Activated B cell treated with CpG ODN at 0.5 μM for 24 hours (primary cell): ENCODE results near the gene MINAR2. TPM values are rescaled to one million over a fixed set of nuclear protein-coding genes. Genes with fewer than 3 reads are reported as not detected.
A peak's percentile ranks its signal among the peaks of the same experiment; 100 is the strongest.

Experiments
- ATAC-seq: fragments of 200-7000 bp; cut with Tn5 transposase; one replicate; pipeline ENCODE4 v1.10.0; 2021; ENCODE audit warnings: low read depth, mild to moderate bottlenecking, moderate library complexity
- CTCF ChIA-PET: fragments of 350-600 bp; sonication (Branson Sonifier 250); formaldehyde crosslinking; loops from one replicate; lab custom pipeline; 2021; ENCODE audit warnings: antibody characterized with exemption; lab: Charles Lee
- POLR2A ChIA-PET: fragments of 350-600 bp; sonication (Branson Sonifier 250); formaldehyde crosslinking; loops from one replicate; lab custom pipeline; 2021; ENCODE audit warnings: antibody characterized with exemption; lab: Charles Lee
- DNase-seq: peaks from one replicate; pipeline ENCODE4 v3.0.0; 2022
- H3K27ac Mint-ChIP-seq: one replicate; pipeline ENCODE4 v1.8.0; 2020; ENCODE audit warnings: mixed read lengths
- H3K27me3 Mint-ChIP-seq: one replicate; pipeline ENCODE4 v1.8.0; 2021; ENCODE audit warnings: mixed read lengths
- H3K36me3 Mint-ChIP-seq: one replicate; pipeline ENCODE4 v1.8.0; 2021; ENCODE audit warnings: low read depth, mixed read lengths
- H3K4me1 Mint-ChIP-seq: one replicate; pipeline ENCODE4 v1.8.0; 2021; ENCODE audit warnings: mixed read lengths
- H3K4me3 Mint-ChIP-seq: one replicate; pipeline ENCODE4 v1.8.0; 2020; ENCODE audit warnings: mild to moderate bottlenecking, mixed read lengths
- H3K9me3 Mint-ChIP-seq: one replicate; pipeline ENCODE4 v1.8.0; 2020; ENCODE audit warnings: mixed read lengths
- CTCF ChIP-seq: fragments of 200-600 bp; IDR thresholded peaks from one replicate; pipeline ENCODE4 v1.8.0; 2022; ENCODE audit warnings: antibody characterized with exemption, mild to moderate bottlenecking
- intact Hi-C: fragments of 100-400 bp; cut with micrococcal nuclease; formaldehyde crosslinking; loops from one replicate; pipeline ENCODE4 v1.15.1; 2024
- total RNA-seq: library from RNA; stranded (reverse); gene quantifications from 2 replicates; pipeline ENCODE4 v1.2.3, GENCODE V29; 2022

MINAR2 gene
- total RNA-seq, 1 donor from 2014 or later, result not detected

GRCh38 chr5:129771058-129771838 is 23.4 kb downstream of the MINAR2 start:
- POLR2A ChIA-PET, result no interaction called here
- TF ChIP-seq CTCF, result no peak
- intact Hi-C loops, result loop anchor here (2.0 kb wide), 1 partner anchor 82 kb away; no protein-coding TSS in a partner anchor

GRCh38 chr5:129773376-129773775 is 25.5 kb downstream of the MINAR2 start:
- Mint-ChIP-seq H3K27me3 (no peaks in the 10 kb centered on the region), H3K36me3 (no peaks in the 10 kb centered on the region), H3K4me3 (no peak overlapping the region), H3K4me1 (no peaks in the 10 kb centered on the region), H3K27ac (no peak overlapping the region), H3K9me3 (no peaks in the 10 kb centered on the region)
- no peak for TF ChIP-seq CTCF
- intact Hi-C loops, result no loop called here
- POLR2A ChIA-PET, result no interaction called here
- DNase-seq (no peak), ATAC-seq (no peak)
- CTCF ChIA-PET, result no interaction called here

More at GRCh38 chr5:129771058-129771838, 23.4 kb downstream of the MINAR2 start:
- no peaks in the 10 kb centered on the region for H3K36me3 Mint-ChIP-seq
- peaks cover 2% of the 10 kb centered on the region for H3K4me1 Mint-ChIP-seq
- peaks cover 2% of the 10 kb centered on the region for H3K27me3 Mint-ChIP-seq
- no peaks in the 10 kb centered on the region for H3K9me3 Mint-ChIP-seq
- peak; percentile 42 for ATAC-seq
- CTCF ChIA-PET, result interaction anchor here (0.7 to 3.0 kb wide), 14 partner anchors 9 to 1338 kb away, joined by 3 to 14 read pairs (median 4); partner anchors contain the start of gene MINAR2
- DNase-seq, result no peak
- no peak overlapping the region for H3K27ac Mint-ChIP-seq
- H3K4me3 Mint-ChIP-seq, result no peak overlapping the region

- H3K4me1 Mint-ChIP-seq, result no peaks in the 10 kb centered on the region
- no peaks in the 10 kb centered on the region for H3K27me3 Mint-ChIP-seq
- no peaks in the 10 kb centered on the region for H3K9me3 Mint-ChIP-seq
- H3K36me3 Mint-ChIP-seq, result no peaks in the 10 kb centered on the region
- ChIA-PET POLR2A (no interaction called here), CTCF (interaction anchor here (0.8 kb wide), 1 partner anchor 10 kb away, joined by 3 read pairs; no protein-coding TSS in a partner anchor)
- no peak for TF ChIP-seq CTCF
- H3K4me3 Mint-ChIP-seq, result no peak overlapping the region
- intact Hi-C loops, result no loop called here
- ATAC-seq, result no peak
- H3K27ac Mint-ChIP-seq, result no peak overlapping the region
- no peak for DNase-seq
Observed at GRCh38 chr5:129781594-129781993, 33.7 kb downstream of the MINAR2 start.

GRCh38 chr5:129803403-129803802 is 55.5 kb downstream of the MINAR2 start:
- no peaks in the 10 kb centered on the region for H3K27me3 Mint-ChIP-seq
- DNase-seq (no peak), ATAC-seq (no peak)
- H3K36me3 Mint-ChIP-seq, result no peaks in the 10 kb centered on the region
- H3K27ac Mint-ChIP-seq, result no peak overlapping the region
- ChIA-PET CTCF (no interaction called here), POLR2A (no interaction called here)
- no peak overlapping the region for H3K4me3 Mint-ChIP-seq
- H3K4me1 Mint-ChIP-seq, result no peaks in the 10 kb centered on the region
- intact Hi-C loops, result no loop called here
- peaks cover 13% of the 10 kb centered on the region for H3K9me3 Mint-ChIP-seq
- TF ChIP-seq CTCF, result no peak

GRCh38 chr5:129804705-129805104 is 56.8 kb downstream of the MINAR2 start:
- ATAC-seq (no peak), DNase-seq (no peak)
- CTCF ChIA-PET, result no interaction called here
- H3K27ac Mint-ChIP-seq, result no peak overlapping the region
- TF ChIP-seq CTCF, result no peak
- no peak overlapping the region for H3K4me3 Mint-ChIP-seq
- H3K27me3 Mint-ChIP-seq, result no peaks in the 10 kb centered on the region
- intact Hi-C loops, result no loop called here
- no peaks in the 10 kb centered on the region for H3K4me1 Mint-ChIP-seq
- POLR2A ChIA-PET, result no interaction called here
- H3K36me3 Mint-ChIP-seq, result no peaks in the 10 kb centered on the region
- peaks cover 5% of the 10 kb centered on the region for H3K9me3 Mint-ChIP-seq
